Measurements from ENCODE around the gene GPN1.

GRCh38 chr2:27636766-27637165 is 7.9 kb downstream of the GPN1 start:
- no peak for TF ChIP-seq POLR2AphosphoS5 (IDR thresholded peaks at IDR 0.05; ENCODE audit: low read depth, low read length)
- TF ChIP-seq POLR2A (IDR thresholded peaks at IDR 0.05; ENCODE audit: low read depth, low read length): no peak
- no peak for TF ChIP-seq TAF1 (IDR thresholded peaks at IDR 0.05; ENCODE audit: low read depth, low read length)
- no peak for TF ChIP-seq SPI1 (IDR thresholded peaks at IDR 0.05; ENCODE audit: low read depth, low read length)
- TF ChIP-seq POU2F2 (IDR thresholded peaks at IDR 0.05; ENCODE audit: low read depth, low read length): no peak

Measured in GM12891 (cell line).